Hindlimb muscle (tissue), 1 donor: Measurements from ENCODE around the gene SH2D3C. TPM values are rescaled to one million over a fixed set of nuclear protein-coding genes. Genes with fewer than 3 reads are reported as not detected.

Experiments
- DNase-seq: peaks from one replicate; pipeline ENCODE4 v3.0.0-alpha.2; 2013
- polyA plus RNA-seq: library from polyadenylated mRNA; unstranded; fragments of 120-200 nt; gene quantifications from one replicate; pipeline ENCODE4 v1.2.1, GENCODE V29; 2013; ENCODE audit not compliant: insufficient read length

The SH2D3C gene
- polyA plus RNA-seq, 1 donor: 28.2 TPM

GRCh38 chr9:127694890-127695720 lies 83.4 kb downstream of the SH2D3C start:
- DNase-seq: no peak

- no peak for DNase-seq
These were observed 84.8 kb downstream of the SH2D3C start for GRCh38 chr9:127693697-127694096.

GRCh38 chr9:127693143-127693542 lies 85.3 kb downstream of the SH2D3C start:
- no peak for DNase-seq

GRCh38 chr9:127692071-127692470 lies 86.4 kb downstream of the SH2D3C start:
- DNase-seq: no peak

GRCh38 chr9:127690735-127691134 lies 87.7 kb downstream of the SH2D3C start:
- DNase-seq: no peak

GRCh38 chr9:127689329-127690000 lies 89.0 kb downstream of the SH2D3C start:
- DNase-seq: no peak

Other genes with a start within 250 kb of the SH2D3C start
- 15.7 TPM for gene STXBP1, start 166.4 kb downstream of the SH2D3C start, polyA plus RNA-seq
- 1.4 TPM for gene CFAP157, start 71.7 kb downstream of the SH2D3C start, polyA plus RNA-seq
- gene PTRH1, start 63.0 kb downstream of the SH2D3C start, polyA plus RNA-seq: 10.3 TPM
- gene TTC16, start 62.6 kb downstream of the SH2D3C start, polyA plus RNA-seq: 0.04 TPM
- gene TOR2A, start 43.4 kb downstream of the SH2D3C start, polyA plus RNA-seq: 9.7 TPM
- 58.7 TPM for gene CDK9, start 7.4 kb upstream of the SH2D3C start, polyA plus RNA-seq
- 48.6 TPM for gene FPGS, start 24.2 kb upstream of the SH2D3C start, polyA plus RNA-seq
- gene ENG, start 76.0 kb upstream of the SH2D3C start, polyA plus RNA-seq: 71.6 TPM
- gene AK1, start 99.0 kb upstream of the SH2D3C start, polyA plus RNA-seq: 1,359 TPM
- 70.5 TPM for gene ST6GALNAC6, start 120.9 kb upstream of the SH2D3C start, polyA plus RNA-seq
- gene ST6GALNAC4, start 138.4 kb upstream of the SH2D3C start, polyA plus RNA-seq: 46.7 TPM
- gene PIP5KL1, start 152.1 kb upstream of the SH2D3C start, polyA plus RNA-seq: 3.3 TPM
- gene DPM2, start 159.2 kb upstream of the SH2D3C start, polyA plus RNA-seq: 21.8 TPM
- 17.8 TPM for gene EEIG1, start 202.3 kb upstream of the SH2D3C start, polyA plus RNA-seq